ENCODE results near the gene YARS1. TPM values are rescaled to one million over a fixed set of nuclear protein-coding genes. Genes with fewer than 3 reads are reported as not detected.

YARS1 gene
- total RNA-seq, 4 donors from 2014 or later = 24.8 to 40.0 (median 30.2) TPM

GRCh38 chr1:32733582-32734321, 83.4 kb downstream of the YARS1 start:
- TF ChIP-seq CTCF (IDR thresholded peaks at IDR 0.05) (no peak), POLR2A (IDR thresholded peaks at IDR 0.05) (no peak)
- WGBS, 2 donors = 58 to 73% methylated on average over 9 of the region's 9 CpGs
- no peak for DNase-seq (ENCODE audit: low spot score in 2 of 2)
- intact Hi-C loops (cut with DNase I; ENCODE audit: low total_unique reads) = no loop called here
- H3K4me3 ChIP-seq (ENCODE audit: low read depth, poor library complexity, severe bottlenecking) = no peak overlapping the region

GRCh38 chr1:32729254-32730046, 87.7 kb downstream of the YARS1 start:
- DNase-seq (ENCODE audit: low spot score in 2 of 2) = no peak
- intact Hi-C loops (cut with DNase I; ENCODE audit: low total_unique reads) = no loop called here
- H3K4me3 ChIP-seq (ENCODE audit: low read depth, poor library complexity, severe bottlenecking) = no peak overlapping the region
- 81 to 91% methylated on average over 14 of the region's 14 CpGs for WGBS, 2 donors
- TF ChIP-seq POLR2A (IDR thresholded peaks at IDR 0.05) (no peak), CTCF (IDR thresholded peaks at IDR 0.05) (no peak)

- no peak overlapping the region for H3K4me3 ChIP-seq (ENCODE audit: low read depth, poor library complexity, severe bottlenecking)
- DNase-seq (ENCODE audit: low spot score in 2 of 2) = no peak
- 87% methylated on average over 7 of the region's 7 CpGs for WGBS, 2 donors
- intact Hi-C loops (cut with DNase I; ENCODE audit: low total_unique reads) = no loop called here
- TF ChIP-seq POLR2A (IDR thresholded peaks at IDR 0.05) = no peak
- TF ChIP-seq CTCF (IDR thresholded peaks at IDR 0.05) = no peak
Observed at GRCh38 chr1:32728413-32729077, 88.6 kb downstream of the YARS1 start.

GRCh38 chr1:32727876-32728275, 89.3 kb downstream of the YARS1 start:
- no peak for DNase-seq (ENCODE audit: low spot score in 2 of 2)
- no peak for TF ChIP-seq CTCF (IDR thresholded peaks at IDR 0.05)
- TF ChIP-seq POLR2A (IDR thresholded peaks at IDR 0.05) = no peak
- 95 to 100% methylated on average over 1 of the region's 1 CpG for WGBS, 2 donors
- intact Hi-C loops (cut with DNase I; ENCODE audit: low total_unique reads) = no loop called here
- H3K4me3 ChIP-seq (ENCODE audit: low read depth, poor library complexity, severe bottlenecking) = no peak overlapping the region

- 87 to 88% methylated on average over 3 of the region's 3 CpGs for WGBS, 2 donors
- intact Hi-C loops (cut with DNase I; ENCODE audit: low total_unique reads) = no loop called here
- DNase-seq (ENCODE audit: low spot score in 2 of 2) = no peak
- H3K4me3 ChIP-seq (ENCODE audit: low read depth, poor library complexity, severe bottlenecking) = no peak overlapping the region
- TF ChIP-seq CTCF (IDR thresholded peaks at IDR 0.05) (no peak), POLR2A (IDR thresholded peaks at IDR 0.05) (no peak)
Observed at GRCh38 chr1:32725615-32725982, 91.6 kb downstream of the YARS1 start.

Other genes starting within 250 kb of the YARS1 start
- 10 to 100 TPM; 12.4 to 28.0 (median 18.8) TPM for gene ZBTB8OS, start 166.8 kb downstream of the YARS1 start, total RNA-seq
- 100 to 1,000 TPM in 3 of 4 donors, 10 to 100 TPM in 1; 97.8 to 104 (median 102) TPM for gene RBBP4, start 166.2 kb downstream of the YARS1 start, total RNA-seq
- 10 to 100 TPM in 1 of 4 donors, 1 to 10 TPM in 3; 2.8 to 16.9 (median 5.8) TPM for gene SYNC, start 114.6 kb downstream of the YARS1 start, total RNA-seq
- gene S100PBP, start 295 bp upstream of the YARS1 start, total RNA-seq = 10 to 100 TPM; 11.0 to 32.1 (median 18.2) TPM
- gene FNDC5, start 53.6 kb upstream of the YARS1 start, total RNA-seq = under 1 TPM in 2 of 4 donors, not detected in 2; 0.27 to 0.58 TPM
- under 1 TPM in 1 of 4 donors, not detected in 3; 0.19 TPM for gene HPCA, start 69.1 kb upstream of the YARS1 start, total RNA-seq
- 100 to 1,000 TPM; 122 to 245 (median 198) TPM for gene TMEM54, start 84.0 kb upstream of the YARS1 start, total RNA-seq
- 10 to 100 TPM; 29.5 to 42.6 (median 37.5) TPM for gene RNF19B, start 147.5 kb upstream of the YARS1 start, total RNA-seq
- gene AK2, start 219.5 kb upstream of the YARS1 start, total RNA-seq = 100 to 1,000 TPM in 3 of 4 donors, 10 to 100 TPM in 1; 90.0 to 247 (median 144) TPM

Measured in lower leg skin (tissue), 4 donors.